BLaER1 treated with 17β-estradiol and CSF1 and Interleukin-3, amounts not matched to agents 10 nM and 100 nM (cell line): ENCODE data around the gene GPC5.
A peak's percentile ranks its signal among the peaks of the same experiment; 100 is the strongest.

Source experiments
- H3K27ac ChIP-seq, 11 experiments: shearing (Covaris generic); formaldehyde crosslinking; 2 replicates each; pipeline ENCODE4 v1.8.1; 2022
- H3K27me3 ChIP-seq, 11 experiments: shearing (Covaris generic); formaldehyde crosslinking; 2 replicates each; pipeline ENCODE4 v1.8.1; 2022
- H3K36me3 ChIP-seq, 11 experiments: shearing (Covaris generic); formaldehyde crosslinking; 2 replicates each; pipeline ENCODE4 v1.8.1; 2022
- H3K4me1 ChIP-seq, 10 experiments: shearing (Covaris generic); formaldehyde crosslinking; 2 replicates each; pipeline ENCODE4 v1.8.1; 2022
- H3K4me2 ChIP-seq, 11 experiments: shearing (Covaris generic); formaldehyde crosslinking; 2 replicates each; pipeline ENCODE4 v1.8.1; 2022
- H3K4me3 ChIP-seq, 10 experiments: shearing (Covaris generic); formaldehyde crosslinking; 2 replicates each; pipeline ENCODE4 v1.8.1; 2022
- H3K9ac ChIP-seq, 11 experiments: shearing (Covaris generic); formaldehyde crosslinking; 2 replicates each; pipeline ENCODE4 v1.8.1; 2022
- H3K9me3 ChIP-seq, 11 experiments: shearing (Covaris generic); formaldehyde crosslinking; replicated peaks in 1 of 11; 2 replicates each; pipeline ENCODE4 v1.8.1; 2022
- H4K20me1 ChIP-seq, 11 experiments: shearing (Covaris generic); formaldehyde crosslinking; 2 replicates each; pipeline ENCODE4 v1.8.1; 2022
- Cebpa-rat ChIP-seq, 11 experiments: shearing (Covaris generic); IDR thresholded peaks; 2 replicates each; pipeline ENCODE4 v1.8.1; 2022

GPC5 gene

DNA sequence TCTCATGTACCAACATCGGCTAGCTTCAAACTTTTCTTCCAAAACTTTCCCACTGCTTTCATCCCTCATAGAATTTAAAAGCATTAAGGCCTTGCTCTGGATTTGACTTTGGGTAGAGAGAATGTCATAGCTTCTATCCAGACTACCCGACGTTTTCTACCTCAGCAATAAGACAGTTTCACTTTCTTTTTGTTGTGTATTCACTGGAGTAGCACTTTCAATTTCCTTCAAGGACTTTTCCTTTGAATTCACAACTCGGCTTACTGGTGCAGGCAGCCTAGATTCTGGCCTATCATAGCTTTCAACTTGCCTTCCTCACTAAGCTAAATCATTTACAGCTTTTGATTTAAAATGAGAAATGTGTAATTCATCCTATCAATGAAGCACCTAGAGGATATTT lies 1407.8 kb downstream of the GPC5 start:
- H3K27me3 ChIP-seq = no peaks in the 10 kb centered on the region
- H3K27ac ChIP-seq = peak overlapping the region in 9 of 11 experiments; percentile 19 to 40 (median 33); a peak in 8 of 22 replicates
- no peaks in the 10 kb centered on the region for H4K20me1 ChIP-seq
- peak overlapping the region in 10 of 11 experiments; percentile 8 to 63 (median 46); a peak in 15 of 22 replicates for H3K9ac ChIP-seq
- H3K36me3 ChIP-seq = no peaks in the 10 kb centered on the region
- no peak for TF ChIP-seq Cebpa-rat (IDR thresholded peaks at IDR 0.05)
- peak overlapping the region; percentile 32 to 54 (median 46); a peak in 16 of 20 replicates for H3K4me3 ChIP-seq
- H3K9me3 ChIP-seq = peaks cover 0 to 11% (median 7%) of the 10 kb centered on the region in 11 experiments; a peak in 12 of 22 replicates
- peak overlapping the region; percentile 51 to 87 (median 70) for H3K4me2 ChIP-seq
- peaks cover 0 to 10% (median 2%) of the 10 kb centered on the region in 10 experiments; a peak in 7 of 20 replicates for H3K4me1 ChIP-seq

DNA sequence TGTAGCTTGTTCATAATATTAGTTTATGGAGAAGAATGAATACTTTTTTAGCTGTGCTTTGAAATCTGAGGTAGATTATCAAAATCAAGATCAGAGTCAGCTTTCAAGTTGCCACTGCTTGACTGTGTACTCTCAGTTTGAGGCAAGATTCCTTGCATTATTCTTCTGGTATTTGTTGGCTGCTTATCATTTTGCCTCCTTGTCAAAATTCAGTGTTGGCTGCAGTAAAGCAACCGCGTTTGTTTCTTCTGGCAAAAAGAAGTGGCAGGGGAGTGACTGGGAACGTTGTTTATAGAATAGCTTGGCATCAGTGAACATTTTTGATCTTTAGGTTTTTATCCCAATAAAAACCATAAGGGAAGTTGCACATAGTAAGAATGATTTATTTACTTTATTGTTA lies 1408.9 kb downstream of the GPC5 start:
- Histone ChIP-seq H3K27me3 (no peaks in the 10 kb centered on the region), H3K4me2 (no peak overlapping the region), H3K9me3 (peaks cover 0 to 11% (median 7%) of the 10 kb centered on the region in 11 experiments; a peak in 15 of 22 replicates), H3K4me3 (no peak overlapping the region), H3K9ac (no peak overlapping the region), H3K27ac (no peak overlapping the region), H4K20me1 (no peaks in the 10 kb centered on the region), H3K4me1 (peaks cover 0 to 10% (median 2%) of the 10 kb centered on the region in 10 experiments; a peak in 7 of 20 replicates), H3K36me3 (no peaks in the 10 kb centered on the region)
- TF ChIP-seq Cebpa-rat (IDR thresholded peaks at IDR 0.05) = no peak

DNA sequence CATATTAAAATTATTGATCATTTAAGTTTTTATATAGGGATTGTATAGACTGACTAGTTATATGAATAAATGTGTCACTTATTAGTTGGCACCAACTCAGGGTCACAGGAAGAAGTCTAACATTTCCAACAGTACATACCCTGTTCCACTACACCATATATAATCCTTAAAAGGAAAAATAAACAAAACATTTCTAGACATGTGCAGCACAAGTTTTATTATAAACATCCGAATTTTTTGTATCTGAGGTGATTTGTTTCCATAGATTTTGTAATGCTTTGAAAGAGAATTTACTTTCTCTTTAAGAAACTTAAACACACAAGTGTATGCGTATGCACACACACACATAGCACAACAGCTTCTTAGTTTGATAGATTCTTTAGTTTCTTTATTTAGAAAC lies 1409.5 kb downstream of the GPC5 start:
- TF ChIP-seq Cebpa-rat (IDR thresholded peaks at IDR 0.05) = no peak
- no peaks in the 10 kb centered on the region for H4K20me1 ChIP-seq
- no peak overlapping the region for H3K4me3 ChIP-seq
- H3K36me3 ChIP-seq = no peaks in the 10 kb centered on the region
- no peak overlapping the region for H3K9ac ChIP-seq
- peaks cover 0 to 11% (median 8%) of the 10 kb centered on the region in 11 experiments; a peak in 15 of 22 replicates for H3K9me3 ChIP-seq
- peaks cover 0 to 10% (median 2%) of the 10 kb centered on the region in 10 experiments; a peak in 7 of 20 replicates for H3K4me1 ChIP-seq
- H3K27ac ChIP-seq = no peak overlapping the region
- H3K27me3 ChIP-seq = no peaks in the 10 kb centered on the region
- H3K4me2 ChIP-seq = no peak overlapping the region

DNA sequence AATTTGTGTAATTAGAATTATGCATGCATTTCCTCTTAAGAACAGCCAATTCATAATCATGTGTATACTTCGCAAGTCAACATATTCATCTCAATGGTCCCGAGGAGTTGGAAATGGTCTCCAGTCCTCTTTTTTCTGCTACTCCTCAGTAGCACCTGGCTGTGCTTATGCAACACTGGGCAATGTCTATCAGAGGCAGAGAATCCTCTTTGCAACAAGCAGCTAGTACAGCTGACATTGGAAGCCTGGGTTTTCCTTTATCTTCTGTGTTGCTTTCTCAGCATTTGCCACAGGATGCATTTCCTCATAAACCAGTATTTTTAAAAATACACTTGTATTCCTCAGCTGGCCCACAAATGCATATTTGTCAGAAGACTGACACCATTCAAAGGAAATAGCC lies 1422.9 kb downstream of the GPC5 start:
- H3K27ac ChIP-seq = no peak overlapping the region
- no peak overlapping the region for H3K9ac ChIP-seq
- H3K4me1 ChIP-seq = peaks cover 0 to 20% (median 0%) of the 10 kb centered on the region in 10 experiments; a peak in 5 of 20 replicates
- no peaks in the 10 kb centered on the region for H3K36me3 ChIP-seq
- no peaks in the 10 kb centered on the region for H3K27me3 ChIP-seq
- H4K20me1 ChIP-seq = no peaks in the 10 kb centered on the region
- no peak for TF ChIP-seq Cebpa-rat (IDR thresholded peaks at IDR 0.05)
- H3K4me3 ChIP-seq = no peak overlapping the region
- H3K4me2 ChIP-seq = peak overlapping the region in 2 of 11 experiments; percentile 36 to 41; a peak in 3 of 22 replicates
- H3K9me3 ChIP-seq = no peaks in the 10 kb centered on the region

DNA sequence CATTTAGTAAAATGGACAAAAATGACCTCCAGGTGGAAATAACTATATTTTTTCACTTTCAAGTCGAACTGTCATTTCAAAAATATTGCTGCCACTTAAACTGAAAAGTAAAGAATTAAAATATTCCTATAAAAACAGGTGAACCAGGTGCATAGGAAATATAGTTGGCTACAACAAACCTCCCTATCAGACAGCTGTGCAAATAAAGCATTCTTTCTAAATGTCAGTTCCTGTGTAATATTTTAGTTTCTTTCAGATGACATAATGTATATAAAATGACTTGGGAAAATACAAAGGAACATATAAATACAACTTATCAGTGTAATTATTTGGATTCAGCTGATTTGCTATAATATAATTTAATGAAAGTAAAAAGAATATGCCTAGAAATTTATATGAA lies 1424.6 kb downstream of the GPC5 start:
- Histone ChIP-seq H3K27me3 (no peaks in the 10 kb centered on the region), H3K27ac (no peak overlapping the region), H4K20me1 (no peaks in the 10 kb centered on the region), H3K9me3 (no peaks in the 10 kb centered on the region), H3K4me1 (peaks cover 0 to 20% (median 0%) of the 10 kb centered on the region in 10 experiments; a peak in 5 of 20 replicates), H3K9ac (no peak overlapping the region), H3K4me2 (no peak overlapping the region), H3K4me3 (no peak overlapping the region), H3K36me3 (no peaks in the 10 kb centered on the region)
- no peak for TF ChIP-seq Cebpa-rat (IDR thresholded peaks at IDR 0.05)

DNA sequence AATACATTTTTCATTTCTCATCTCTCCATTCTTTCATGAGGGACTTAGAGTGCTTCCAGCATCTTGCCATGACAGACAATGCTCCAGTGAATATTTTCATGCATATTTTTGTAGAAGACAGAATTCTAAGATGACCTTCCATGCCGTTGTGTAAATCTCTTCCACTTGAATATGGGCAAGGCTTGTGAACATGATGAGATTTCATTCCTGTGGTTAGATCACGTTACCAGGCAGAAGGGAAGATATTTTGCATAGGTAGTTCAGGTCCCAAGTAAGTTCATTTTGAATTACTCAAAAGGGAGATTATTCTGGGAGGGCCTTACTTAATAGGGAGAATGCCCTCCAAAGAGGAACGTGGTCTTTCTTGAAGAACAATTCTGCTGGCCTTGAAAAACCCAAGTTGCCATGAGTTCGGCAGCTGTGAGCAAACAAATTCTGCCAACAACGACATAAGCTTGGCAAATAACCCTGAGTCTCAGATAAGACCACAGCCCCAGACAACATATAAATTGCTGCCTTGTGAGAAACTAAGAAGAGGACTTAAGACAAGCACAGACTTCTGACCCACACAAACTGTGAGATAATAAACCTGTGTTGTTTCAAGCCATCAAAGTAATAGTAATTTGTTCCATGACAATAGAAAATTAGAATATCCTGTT lies 1427.6 kb downstream of the GPC5 start:
- H3K9ac ChIP-seq = no peak overlapping the region
- H3K4me2 ChIP-seq = no peak overlapping the region
- H3K4me3 ChIP-seq = no peak overlapping the region
- no peak overlapping the region for H3K27ac ChIP-seq
- no peaks in the 10 kb centered on the region for H3K9me3 ChIP-seq
- TF ChIP-seq Cebpa-rat (IDR thresholded peaks at IDR 0.05) = no peak
- H4K20me1 ChIP-seq = no peaks in the 10 kb centered on the region
- no peaks in the 10 kb centered on the region for H3K27me3 ChIP-seq
- H3K4me1 ChIP-seq = peaks cover 0 to 8% (median 0%) of the 10 kb centered on the region in 10 experiments; a peak in 5 of 20 replicates
- H3K36me3 ChIP-seq = no peaks in the 10 kb centered on the region

DNA sequence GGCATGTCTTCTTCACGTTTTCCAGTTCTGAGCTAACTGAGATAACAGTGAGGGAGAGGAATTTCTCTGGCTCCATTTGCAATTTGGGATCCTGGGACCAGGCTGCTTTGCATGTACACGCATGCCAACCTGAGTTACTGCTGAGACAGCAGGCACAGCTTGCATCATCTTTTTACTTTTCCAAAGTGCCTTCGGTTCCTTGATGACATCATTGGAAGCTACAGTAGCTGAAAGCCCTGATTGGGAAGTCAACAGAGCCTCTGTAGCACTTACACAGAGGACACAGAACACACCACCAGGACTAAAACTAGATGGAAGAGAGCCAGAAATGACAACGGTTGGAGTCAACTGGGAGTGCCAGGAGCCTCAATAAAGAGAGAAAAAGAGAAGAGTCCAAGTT lies 1429.1 kb downstream of the GPC5 start:
- Histone ChIP-seq H4K20me1 (no peaks in the 10 kb centered on the region), H3K9me3 (no peaks in the 10 kb centered on the region), H3K9ac (no peak overlapping the region), H3K27ac (no peak overlapping the region), H3K4me3 (no peak overlapping the region), H3K36me3 (no peaks in the 10 kb centered on the region), H3K4me2 (no peak overlapping the region), H3K4me1 (no peaks in the 10 kb centered on the region), H3K27me3 (no peaks in the 10 kb centered on the region)
- no peak for TF ChIP-seq Cebpa-rat (IDR thresholded peaks at IDR 0.05)

DNA sequence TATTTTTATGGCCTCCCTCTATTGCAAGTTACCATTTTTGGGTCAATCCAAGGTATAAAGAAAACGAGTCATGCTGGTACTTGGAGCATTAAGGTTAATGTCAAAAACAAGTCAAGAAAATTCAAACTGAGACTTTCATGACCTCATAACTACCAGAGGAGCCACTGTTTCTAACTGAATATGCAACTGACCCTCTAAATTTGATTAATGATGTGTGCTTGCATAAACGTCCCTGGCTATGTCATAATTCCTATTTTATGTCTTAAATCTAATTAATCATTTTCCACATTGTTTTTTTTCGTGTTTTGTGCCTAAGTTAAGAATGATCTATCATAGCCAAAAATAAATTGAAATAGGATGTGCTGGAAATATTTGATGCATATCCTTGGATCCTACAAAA lies 1431.5 kb downstream of the GPC5 start:
- Histone ChIP-seq H3K4me1 (no peaks in the 10 kb centered on the region), H3K4me3 (no peak overlapping the region), H3K27me3 (no peaks in the 10 kb centered on the region), H4K20me1 (no peaks in the 10 kb centered on the region), H3K9me3 (no peaks in the 10 kb centered on the region), H3K9ac (no peak overlapping the region), H3K4me2 (no peak overlapping the region), H3K36me3 (no peaks in the 10 kb centered on the region), H3K27ac (no peak overlapping the region)
- TF ChIP-seq Cebpa-rat (IDR thresholded peaks at IDR 0.05) = no peak

DNA sequence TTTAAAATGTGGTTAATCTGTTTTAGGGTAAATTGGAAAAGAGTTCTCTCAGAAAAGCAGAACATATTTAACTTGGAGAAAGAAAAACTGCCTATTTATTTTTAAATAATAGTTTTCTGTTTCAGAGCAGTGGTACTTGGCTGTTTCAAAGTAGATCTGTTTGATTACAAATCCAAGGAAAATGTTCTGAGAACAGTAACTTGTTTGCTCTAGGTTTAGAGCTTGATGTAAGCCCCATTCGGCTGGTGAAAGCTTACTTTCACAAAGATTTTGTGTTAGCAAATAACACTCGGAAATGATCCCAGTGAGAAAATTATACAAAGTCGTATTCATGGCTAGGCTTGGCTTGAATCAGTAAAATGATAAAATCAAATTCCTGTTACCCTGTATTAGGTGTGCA lies 1432.4 kb downstream of the GPC5 start:
- Histone ChIP-seq H3K36me3 (no peaks in the 10 kb centered on the region), H3K9me3 (no peaks in the 10 kb centered on the region), H3K27ac (no peak overlapping the region), H4K20me1 (no peaks in the 10 kb centered on the region), H3K4me2 (no peak overlapping the region), H3K4me3 (no peak overlapping the region), H3K27me3 (no peaks in the 10 kb centered on the region), H3K4me1 (no peaks in the 10 kb centered on the region), H3K9ac (no peak overlapping the region)
- TF ChIP-seq Cebpa-rat (IDR thresholded peaks at IDR 0.05) = no peak

DNA sequence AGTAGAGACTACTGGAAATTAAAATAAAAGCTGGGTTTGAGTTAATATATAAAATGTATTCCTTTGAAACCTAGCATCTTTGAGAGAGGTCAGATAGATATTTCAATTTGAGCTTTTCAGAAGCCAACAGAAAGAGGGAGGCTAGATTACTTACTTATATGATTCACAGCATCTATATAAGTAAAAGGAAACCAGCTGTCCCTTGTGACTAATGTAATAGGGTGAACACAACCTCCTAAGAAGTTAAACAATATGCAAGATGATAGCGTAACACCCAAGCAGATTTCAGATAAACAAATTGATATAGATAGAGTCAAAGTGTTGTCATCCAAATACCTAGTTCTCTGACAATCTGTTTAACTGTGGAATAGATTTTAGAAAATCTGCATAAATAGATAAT lies 1434.7 kb downstream of the GPC5 start:
- no peak overlapping the region for H3K27ac ChIP-seq
- no peak for TF ChIP-seq Cebpa-rat (IDR thresholded peaks at IDR 0.05)
- no peaks in the 10 kb centered on the region for H4K20me1 ChIP-seq
- no peaks in the 10 kb centered on the region for H3K27me3 ChIP-seq
- no peaks in the 10 kb centered on the region for H3K36me3 ChIP-seq
- no peaks in the 10 kb centered on the region for H3K4me1 ChIP-seq
- H3K4me2 ChIP-seq = no peak overlapping the region
- H3K9me3 ChIP-seq = peaks cover 0 to 8% (median 1%) of the 10 kb centered on the region in 11 experiments; a peak in 7 of 22 replicates
- no peak overlapping the region for H3K4me3 ChIP-seq
- no peak overlapping the region for H3K9ac ChIP-seq
